ENCODE data around the gene PADI1. TPM values are rescaled to one million over a fixed set of nuclear protein-coding genes. Genes with fewer than 3 reads are reported as not detected.

The PADI1 gene
- polyA plus RNA-seq, 1 donor from 2014 or later, result 0.66 TPM

DNA sequence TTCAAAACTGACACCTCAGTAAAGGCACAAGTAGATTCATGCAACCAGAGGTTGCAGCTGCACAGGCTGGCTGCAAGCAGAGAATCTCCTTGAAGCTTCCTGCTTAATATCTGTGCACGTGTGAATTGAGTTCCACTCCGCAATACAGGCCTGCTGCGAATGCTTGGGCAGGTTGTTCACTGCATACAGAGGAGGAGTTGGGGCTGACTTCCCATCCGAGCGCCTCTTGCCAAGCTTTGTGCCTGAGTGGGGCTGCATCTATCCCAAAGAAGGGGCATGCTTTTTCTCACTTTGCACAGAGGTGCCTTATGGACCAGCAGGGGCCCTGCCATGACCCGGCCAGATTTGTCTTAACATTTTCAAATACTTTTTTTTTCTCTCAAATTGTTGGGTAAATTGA, 17.9 kb upstream of the PADI1 start:
- Histone ChIP-seq H4K20me1 (ENCODE audit: insufficient read depth) (no peaks in the 10 kb centered on the region), H3K36me3 (ENCODE audit: insufficient read depth, low read length) (no peaks in the 10 kb centered on the region), H3K9me2 (ENCODE audit: insufficient read depth, low read length) (no peaks in the 10 kb centered on the region), H3K4me2 (ENCODE audit: low read length) (no peak overlapping the region), H2AFZ (ENCODE audit: low read depth, low read length) (no peak overlapping the region), H3K4me3 (ENCODE audit: low read length) (no peak overlapping the region), H3K27me3 (ENCODE audit: insufficient read depth, low read depth, low read length) (no peaks in the 10 kb centered on the region), H3F3A (ENCODE audit: insufficient read depth, low read length, poor library complexity, severe bottlenecking) (no peaks in the 10 kb centered on the region), H3K27ac (ENCODE audit: low read length) (no peak overlapping the region), H3K79me2 (replicated peaks; ENCODE audit: insufficient read depth, low read length) (no peaks in the 10 kb centered on the region), H3K9ac (ENCODE audit: low read length) (no peak overlapping the region), H3K9me3 (ENCODE audit: low read length) (no peaks in the 10 kb centered on the region)
- TF ChIP-seq POLR2AphosphoS5 (IDR thresholded peaks at IDR 0.05) (no peak), RAD21 (conservative IDR thresholded peaks at IDR 0.05) (no peak), MXI1 (conservative IDR thresholded peaks at IDR 0.05; ENCODE audit: poor library complexity, severe bottlenecking) (no peak), EZH2 (IDR thresholded peaks at IDR 0.05; ENCODE audit: borderline replicate concordance, insufficient read depth, low read length, poor library complexity, severe bottlenecking) (no peak), SMC3 (conservative IDR thresholded peaks at IDR 0.05; ENCODE audit: poor library complexity) (no peak), EP300 (conservative IDR thresholded peaks at IDR 0.05; ENCODE audit: poor library complexity, severe bottlenecking) (no peak), TAF1 (IDR thresholded peaks at IDR 0.05; ENCODE audit: low read depth) (no peak)
- TF ChIP-seq, protein P1, sequence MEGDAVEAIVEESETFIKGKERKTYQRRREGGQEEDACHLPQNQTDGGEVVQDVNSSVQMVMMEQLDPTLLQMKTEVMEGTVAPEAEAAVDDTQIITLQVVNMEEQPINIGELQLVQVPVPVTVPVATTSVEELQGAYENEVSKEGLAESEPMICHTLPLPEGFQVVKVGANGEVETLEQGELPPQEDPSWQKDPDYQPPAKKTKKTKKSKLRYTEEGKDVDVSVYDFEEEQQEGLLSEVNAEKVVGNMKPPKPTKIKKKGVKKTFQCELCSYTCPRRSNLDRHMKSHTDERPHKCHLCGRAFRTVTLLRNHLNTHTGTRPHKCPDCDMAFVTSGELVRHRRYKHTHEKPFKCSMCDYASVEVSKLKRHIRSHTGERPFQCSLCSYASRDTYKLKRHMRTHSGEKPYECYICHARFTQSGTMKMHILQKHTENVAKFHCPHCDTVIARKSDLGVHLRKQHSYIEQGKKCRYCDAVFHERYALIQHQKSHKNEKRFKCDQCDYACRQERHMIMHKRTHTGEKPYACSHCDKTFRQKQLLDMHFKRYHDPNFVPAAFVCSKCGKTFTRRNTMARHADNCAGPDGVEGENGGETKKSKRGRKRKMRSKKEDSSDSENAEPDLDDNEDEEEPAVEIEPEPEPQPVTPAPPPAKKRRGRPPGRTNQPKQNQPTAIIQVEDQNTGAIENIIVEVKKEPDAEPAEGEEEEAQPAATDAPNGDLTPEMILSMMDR (IDR thresholded peaks at IDR 0.05; ENCODE audit: poor library complexity, severe bottlenecking), result no peak
- TF ChIP-seq, protein P2, sequence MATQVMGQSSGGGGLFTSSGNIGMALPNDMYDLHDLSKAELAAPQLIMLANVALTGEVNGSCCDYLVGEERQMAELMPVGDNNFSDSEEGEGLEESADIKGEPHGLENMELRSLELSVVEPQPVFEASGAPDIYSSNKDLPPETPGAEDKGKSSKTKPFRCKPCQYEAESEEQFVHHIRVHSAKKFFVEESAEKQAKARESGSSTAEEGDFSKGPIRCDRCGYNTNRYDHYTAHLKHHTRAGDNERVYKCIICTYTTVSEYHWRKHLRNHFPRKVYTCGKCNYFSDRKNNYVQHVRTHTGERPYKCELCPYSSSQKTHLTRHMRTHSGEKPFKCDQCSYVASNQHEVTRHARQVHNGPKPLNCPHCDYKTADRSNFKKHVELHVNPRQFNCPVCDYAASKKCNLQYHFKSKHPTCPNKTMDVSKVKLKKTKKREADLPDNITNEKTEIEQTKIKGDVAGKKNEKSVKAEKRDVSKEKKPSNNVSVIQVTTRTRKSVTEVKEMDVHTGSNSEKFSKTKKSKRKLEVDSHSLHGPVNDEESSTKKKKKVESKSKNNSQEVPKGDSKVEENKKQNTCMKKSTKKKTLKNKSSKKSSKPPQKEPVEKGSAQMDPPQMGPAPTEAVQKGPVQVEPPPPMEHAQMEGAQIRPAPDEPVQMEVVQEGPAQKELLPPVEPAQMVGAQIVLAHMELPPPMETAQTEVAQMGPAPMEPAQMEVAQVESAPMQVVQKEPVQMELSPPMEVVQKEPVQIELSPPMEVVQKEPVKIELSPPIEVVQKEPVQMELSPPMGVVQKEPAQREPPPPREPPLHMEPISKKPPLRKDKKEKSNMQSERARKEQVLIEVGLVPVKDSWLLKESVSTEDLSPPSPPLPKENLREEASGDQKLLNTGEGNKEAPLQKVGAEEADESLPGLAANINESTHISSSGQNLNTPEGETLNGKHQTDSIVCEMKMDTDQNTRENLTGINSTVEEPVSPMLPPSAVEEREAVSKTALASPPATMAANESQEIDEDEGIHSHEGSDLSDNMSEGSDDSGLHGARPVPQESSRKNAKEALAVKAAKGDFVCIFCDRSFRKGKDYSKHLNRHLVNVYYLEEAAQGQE (IDR thresholded peaks at IDR 0.05; ENCODE audit: borderline replicate concordance), result no peak

DNA sequence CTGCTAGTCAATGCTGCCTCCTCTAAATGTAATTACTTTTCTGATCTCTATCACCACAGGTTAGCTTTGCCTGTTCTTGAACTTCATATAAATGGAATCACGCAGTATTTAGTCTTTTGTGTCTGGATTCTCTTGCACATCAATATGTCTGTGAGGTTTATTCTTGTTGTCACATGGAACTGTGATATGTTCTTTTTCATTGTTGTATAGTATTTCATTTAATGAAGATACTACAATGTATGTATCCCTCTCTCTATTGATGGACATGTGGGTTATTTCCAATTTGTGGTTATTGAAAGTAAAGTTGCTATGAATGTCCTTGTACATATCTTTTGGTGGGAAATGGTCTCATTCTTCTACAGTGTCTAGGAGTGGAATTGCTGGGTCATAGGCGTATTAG, 16.7 kb upstream of the PADI1 start:
- H3K27ac ChIP-seq (ENCODE audit: low read length), result no peak overlapping the region

More for the DNA sequence above, 16.7 kb upstream of the PADI1 start:
- no peak overlapping the region for H2AFZ ChIP-seq (ENCODE audit: low read depth, low read length)
- H3K4me2 ChIP-seq (ENCODE audit: low read length), result no peak overlapping the region
- H4K20me1 ChIP-seq (ENCODE audit: insufficient read depth), result no peaks in the 10 kb centered on the region
- H3K9ac ChIP-seq (ENCODE audit: low read length), result no peak overlapping the region
- H3K9me2 ChIP-seq (ENCODE audit: insufficient read depth, low read length), result no peaks in the 10 kb centered on the region
- H3K79me2 ChIP-seq (replicated peaks; ENCODE audit: insufficient read depth, low read length), result no peaks in the 10 kb centered on the region
- H3K36me3 ChIP-seq (ENCODE audit: insufficient read depth, low read length), result no peaks in the 10 kb centered on the region
- TF ChIP-seq SMC3 (conservative IDR thresholded peaks at IDR 0.05; ENCODE audit: poor library complexity) (no peak), MXI1 (conservative IDR thresholded peaks at IDR 0.05; ENCODE audit: poor library complexity, severe bottlenecking) (no peak), EZH2 (IDR thresholded peaks at IDR 0.05; ENCODE audit: borderline replicate concordance, insufficient read depth, low read length, poor library complexity, severe bottlenecking) (no peak), RAD21 (conservative IDR thresholded peaks at IDR 0.05) (no peak), POLR2AphosphoS5 (IDR thresholded peaks at IDR 0.05) (no peak), TAF1 (IDR thresholded peaks at IDR 0.05; ENCODE audit: low read depth) (no peak), EP300 (conservative IDR thresholded peaks at IDR 0.05; ENCODE audit: poor library complexity, severe bottlenecking) (no peak)
- TF ChIP-seq, protein P1 (IDR thresholded peaks at IDR 0.05; ENCODE audit: poor library complexity, severe bottlenecking), result no peak
- TF ChIP-seq, protein P2 (IDR thresholded peaks at IDR 0.05; ENCODE audit: borderline replicate concordance), result no peak
- no peaks in the 10 kb centered on the region for H3K27me3 ChIP-seq (ENCODE audit: insufficient read depth, low read depth, low read length)
- no peaks in the 10 kb centered on the region for H3K9me3 ChIP-seq (ENCODE audit: low read length)
- H3F3A ChIP-seq (ENCODE audit: insufficient read depth, low read length, poor library complexity, severe bottlenecking), result no peaks in the 10 kb centered on the region
- no peak overlapping the region for H3K4me3 ChIP-seq (ENCODE audit: low read length)

All from neural cell (in vitro differentiated cells).